Colonic mucosa (tissue), 4 donors: ENCODE data around the gene RCAN1. TPM values are rescaled to one million over a fixed set of nuclear protein-coding genes. Genes with fewer than 3 reads are reported as not detected.

Experiments used
- DNase-seq: peaks from one replicate; pipeline ENCODE4 v3.0.0-alpha.2; 2020
- H3K27ac ChIP-seq: fragments of 200-600 bp; one replicate; pipeline ENCODE4 v1.8.0; 2021
- H3K27me3 ChIP-seq: fragments of 200-600 bp; one replicate; pipeline ENCODE4 v1.8.0; 2021
- H3K36me3 ChIP-seq: fragments of 200-600 bp; one replicate; pipeline ENCODE4 v1.8.0; 2021
- H3K4me1 ChIP-seq: fragments of 200-600 bp; one replicate; pipeline ENCODE4 v1.8.0; 2021; ENCODE audit warnings: mild to moderate bottlenecking
- H3K4me3 ChIP-seq: fragments of 200-600 bp; one replicate; pipeline ENCODE4 v1.8.0; 2021
- H3K9ac ChIP-seq, 2 donors: one replicate each; pipeline ENCODE4 v1.7.0; 2013; ENCODE audit warnings: control low read depth in 2 of 2, low read depth in 2 of 2, low read length in 2 of 2
- H3K9me3 ChIP-seq: fragments of 200-600 bp; one replicate; pipeline ENCODE4 v1.8.0; 2021
- CTCF ChIP-seq: fragments of 200-600 bp; IDR thresholded peaks from one replicate; pipeline ENCODE4 v1.8.0; 2022; ENCODE audit warnings: antibody characterized with exemption, mild to moderate bottlenecking
- intact Hi-C: fragments of 100-400 bp; cut with DNase I; formaldehyde crosslinking; loops from one replicate; pipeline ENCODE4 v1.14.1; 2022
- total RNA-seq, 2 donors: library from RNA; stranded (reverse); fragmentation: NEBNext Ultra II Directional in 1 of 2; extraction: Animal tissue kit (Norgen Biotek cat#: 25700) in 1 of 2; gene quantifications; one replicate each; pipeline ENCODE4 v1.2.1, GENCODE V29; 2021
- donor health status: healthy.
- donor health status: DM: no; HTN: no; CAD: no.
- donor health status: DM: no; HTN: no; CAD: no.

The RCAN1 gene
- 10 to 100 TPM; 38.0 to 68.7 TPM for total RNA-seq

DNA sequence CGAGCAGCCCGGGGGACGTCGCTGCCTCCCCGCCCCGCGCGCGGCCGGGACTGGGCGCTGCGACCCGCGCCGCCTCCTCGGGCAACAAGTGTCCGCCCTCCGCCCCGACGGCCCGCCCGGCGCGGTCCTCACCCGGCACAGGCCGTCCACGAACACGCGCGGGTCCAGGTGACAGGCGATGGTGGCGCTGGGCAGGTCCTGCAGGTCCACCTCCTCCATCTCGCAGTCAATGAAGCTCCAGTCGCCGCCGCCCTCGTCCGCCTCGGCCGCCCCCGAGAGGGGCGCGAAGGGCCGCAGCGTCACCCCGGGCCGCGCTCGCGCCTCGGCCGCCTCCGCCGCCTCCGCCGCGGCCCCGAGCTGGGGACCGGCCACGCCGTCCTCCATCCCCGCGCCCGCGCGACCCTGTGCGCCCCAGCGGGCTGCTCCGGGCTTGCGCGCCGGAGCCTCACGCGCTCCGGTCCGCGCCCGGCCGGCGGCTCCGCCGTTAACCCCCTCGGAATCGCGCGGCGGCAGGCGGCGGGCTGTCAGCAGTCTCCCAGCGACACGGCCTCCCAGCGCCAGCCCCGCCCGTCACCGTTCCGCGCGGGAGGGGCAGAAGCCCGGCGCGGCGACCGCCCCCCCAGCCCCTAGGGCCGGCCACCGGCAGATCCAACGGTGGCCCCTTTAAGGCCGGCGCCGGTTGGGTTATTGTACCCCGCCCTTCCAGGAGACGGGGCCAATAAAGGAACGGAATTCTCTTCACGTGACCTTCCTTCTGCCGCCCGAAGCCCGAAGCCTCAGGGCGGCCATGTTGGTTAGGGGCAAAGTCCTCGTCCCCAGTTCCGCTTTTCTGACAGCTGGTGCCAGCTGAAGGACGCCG lies at the start of gene RCAN1:
Gene RCAN1, minus strand, starts transcription at position 486 of the 859 bp plus-strand sequence. Its CDS starts 102 bp downstream, at position 384.
- Histone ChIP-seq H3K27me3 (no peaks in the 10 kb centered on the region), H3K27ac (peak within 1 kb of the TSS; percentile 70), H3K4me1 (no peaks in the 10 kb centered on the region), H3K4me3 (peak within 1 kb of the TSS; percentile 73), H3K9me3 (no peaks in the 10 kb centered on the region), H3K9ac (peak within 1 kb of the TSS; percentile 48 to 84), H3K36me3 (no peaks in the 10 kb centered on the region)
- DNase-seq = peak; percentile 95
- TF ChIP-seq CTCF = no peak
- intact Hi-C loops = no loop called here

DNA sequence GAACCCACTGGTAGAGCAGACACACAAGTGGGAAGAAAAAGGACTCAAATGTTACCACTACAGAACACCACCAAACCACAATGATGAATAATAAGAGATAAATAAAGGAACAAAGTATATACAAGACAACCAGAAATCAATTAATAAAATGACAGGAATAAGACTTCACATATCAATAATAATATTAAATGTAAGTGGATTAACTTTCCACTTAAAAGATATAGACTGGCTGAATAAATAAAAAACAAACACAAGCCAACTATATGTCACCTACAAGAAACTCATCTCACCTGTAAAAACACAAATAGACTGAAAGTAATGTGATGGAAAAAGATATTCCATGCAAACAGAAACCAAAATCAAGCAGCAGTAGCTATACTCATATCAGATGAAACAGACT lies 46.9 kb upstream of the RCAN1 start:
- no peaks in the 10 kb centered on the region for H3K36me3 ChIP-seq
- no peak overlapping the region for H3K9ac ChIP-seq
- H3K27me3 ChIP-seq = no peaks in the 10 kb centered on the region
- H3K4me3 ChIP-seq = no peak overlapping the region
- no peak for TF ChIP-seq CTCF
- H3K9me3 ChIP-seq = no peaks in the 10 kb centered on the region
- intact Hi-C loops = no loop called here
- H3K4me1 ChIP-seq = no peaks in the 10 kb centered on the region
- DNase-seq = no peak
- H3K27ac ChIP-seq = no peak overlapping the region

- no peak for DNase-seq
- intact Hi-C loops = no loop called here
- Histone ChIP-seq H3K4me1 (no peaks in the 10 kb centered on the region), H3K9me3 (no peaks in the 10 kb centered on the region), H3K36me3 (no peaks in the 10 kb centered on the region), H3K4me3 (no peak overlapping the region), H3K27ac (no peak overlapping the region), H3K9ac (no peak overlapping the region), H3K27me3 (no peaks in the 10 kb centered on the region)
- TF ChIP-seq CTCF = no peak
Measured at GRCh38 chr21:34653522-34653921, 38.6 kb upstream of the RCAN1 start.

GRCh38 chr21:34651642-34652041 lies 36.7 kb upstream of the RCAN1 start:
- Histone ChIP-seq H3K27me3 (no peaks in the 10 kb centered on the region), H3K4me1 (no peaks in the 10 kb centered on the region), H3K27ac (no peak overlapping the region), H3K4me3 (no peak overlapping the region), H3K9ac (no peak overlapping the region), H3K9me3 (no peaks in the 10 kb centered on the region), H3K36me3 (no peaks in the 10 kb centered on the region)
- TF ChIP-seq CTCF = no peak
- intact Hi-C loops = no loop called here
- no peak for DNase-seq

DNA sequence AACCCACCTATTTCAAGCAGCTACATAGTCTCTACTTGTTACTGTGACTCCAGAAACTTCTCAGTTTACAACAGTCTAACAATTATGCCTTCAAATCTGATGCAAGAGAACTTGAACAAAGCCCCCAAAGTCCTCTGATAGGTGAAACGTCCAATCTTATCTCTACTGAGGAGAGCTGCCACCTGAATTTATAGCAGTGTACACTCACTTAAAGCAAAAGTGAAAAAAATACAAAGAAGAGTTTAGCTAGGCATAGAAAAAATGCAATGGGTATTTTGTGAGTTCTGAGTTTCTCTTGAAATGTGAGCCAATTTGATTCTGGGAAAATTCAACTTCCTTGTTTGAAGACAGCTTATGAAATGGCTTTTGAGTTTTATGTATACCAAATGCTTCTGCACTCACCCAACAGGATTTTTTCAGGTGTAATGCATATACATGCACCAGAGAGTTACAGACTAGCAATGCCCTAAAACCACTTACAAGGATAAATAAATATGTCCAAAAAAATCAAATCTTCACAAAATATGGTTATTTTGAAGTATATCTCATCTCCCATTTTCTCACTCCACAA lies 36.0 kb upstream of the RCAN1 start:
- H3K9ac ChIP-seq = no peak overlapping the region
- no peak overlapping the region for H3K27ac ChIP-seq
- TF ChIP-seq CTCF = no peak
- H3K36me3 ChIP-seq = no peaks in the 10 kb centered on the region
- no peaks in the 10 kb centered on the region for H3K9me3 ChIP-seq
- H3K4me1 ChIP-seq = no peaks in the 10 kb centered on the region
- DNase-seq = no peak
- no peak overlapping the region for H3K4me3 ChIP-seq
- intact Hi-C loops = no loop called here
- H3K27me3 ChIP-seq = no peaks in the 10 kb centered on the region
